GM23338 (cell line): ENCODE measurements around the gene NTRK3. TPM values are rescaled to one million over a fixed set of nuclear protein-coding genes. Genes with fewer than 3 reads are reported as not detected.

Source experiments
- ATAC-seq: fragments of 200-7000 bp; cut with Tn5 transposase; 3 replicates; pipeline ENCODE4 v1.9.1; 2020
- DNase-seq: peaks from one replicate; pipeline ENCODE4 v3.0.0-alpha.2; 2015; ENCODE audit warnings: low spot score
- H2AFZ ChIP-seq: fragments of 200-600 bp; sonication (generic); 2 replicates; pipeline ENCODE4 v1.8.0; 2016; ENCODE audit warnings: antibody characterized with exemption, mild to moderate bottlenecking, moderate library complexity
- H3F3A ChIP-seq: fragments of 200-600 bp; sonication (generic); replicated peaks from 2 replicates; pipeline ENCODE4 v1.8.0; 2017; ENCODE audit warnings: antibody characterized with exemption, mixed run types, low read depth
- H3K27ac ChIP-seq: fragments of 200-600 bp; sonication (generic); 2 replicates; pipeline ENCODE4 v1.6.1; 2016; ENCODE audit warnings: low read depth
- H3K27me3 ChIP-seq: fragments of 200-600 bp; sonication (generic); 2 replicates; pipeline ENCODE4 v1.8.0; 2016; ENCODE audit warnings: mild to moderate bottlenecking, mixed run types, moderate library complexity; ENCODE audit not compliant: insufficient read depth
- H3K36me3 ChIP-seq: fragments of 200-600 bp; sonication (generic); 2 replicates; pipeline ENCODE4 v1.8.0; 2016; ENCODE audit warnings: mild to moderate bottlenecking; ENCODE audit not compliant: insufficient read depth
- H3K4me1 ChIP-seq: fragments of 200-600 bp; sonication (generic); 2 replicates; pipeline ENCODE4 v1.8.0; 2016; ENCODE audit warnings: mild to moderate bottlenecking, moderate library complexity; ENCODE audit not compliant: insufficient read depth
- H3K4me2 ChIP-seq: fragments of 200-600 bp; sonication (generic); 2 replicates; pipeline ENCODE4 v1.7.1; 2017; ENCODE audit warnings: mixed run types
- H3K4me3 ChIP-seq: fragments of 200-600 bp; sonication (generic); 2 replicates; pipeline ENCODE4 v1.6.1; 2016; ENCODE audit warnings: mixed run types
- H3K79me2 ChIP-seq: fragments of 200-600 bp; sonication (generic); replicated peaks from 2 replicates; pipeline ENCODE4 v1.8.0; 2017; ENCODE audit warnings: mild to moderate bottlenecking; ENCODE audit not compliant: insufficient read depth
- H3K9me2 ChIP-seq: fragments of 200-600 bp; sonication (generic); 2 replicates; pipeline ENCODE4 v1.8.0; 2017; ENCODE audit not compliant: insufficient read depth
- H4K20me1 ChIP-seq: fragments of 200-600 bp; sonication (generic); replicated peaks from 2 replicates; pipeline ENCODE4 v1.8.0; 2017; ENCODE audit warnings: mild to moderate bottlenecking; ENCODE audit not compliant: insufficient read depth
- H3K27ac Mint-ChIP-seq: 2 replicates; pipeline ENCODE4 v1.8.0; 2020; ENCODE audit warnings: inconsistent platforms, mild to moderate bottlenecking, moderate library complexity, mixed read lengths
- H3K27me3 Mint-ChIP-seq: 3 replicates; pipeline ENCODE4 v1.8.0; 2022; ENCODE audit warnings: low read depth, mild to moderate bottlenecking, moderate library complexity, mixed read lengths, inconsistent platforms; ENCODE audit not compliant: insufficient read depth, poor library complexity
- H3K36me3 Mint-ChIP-seq: 3 replicates; pipeline ENCODE4 v1.8.0; 2021; ENCODE audit warnings: low read depth, mild to moderate bottlenecking, inconsistent platforms, moderate library complexity, mixed read lengths
- H3K4me1 Mint-ChIP-seq: 3 replicates; pipeline ENCODE4 v1.8.0; 2020; ENCODE audit warnings: mild to moderate bottlenecking, inconsistent platforms, mixed read lengths
- H3K4me3 Mint-ChIP-seq: 3 replicates; pipeline ENCODE4 v1.8.0; 2021; ENCODE audit warnings: moderate library complexity, mild to moderate bottlenecking, inconsistent platforms, mixed read lengths
- H3K9me3 Mint-ChIP-seq: 3 replicates; pipeline ENCODE4 v1.8.0; 2020; ENCODE audit warnings: moderate library complexity, mild to moderate bottlenecking, inconsistent platforms, mixed read lengths
- CREB1 ChIP-seq: fragments of 250-450 bp; sonication (Bioruptor Pico); IDR thresholded peaks from 2 replicates; pipeline ENCODE4 v1.5.0; 2020; ENCODE audit warnings: low read depth, mild to moderate bottlenecking, moderate library complexity
- ETS1 ChIP-seq: IDR thresholded peaks from 2 replicates; pipeline ENCODE4 v1.6.1; 2016; ENCODE audit warnings: antibody characterized with exemption
- EZH2 ChIP-seq: fragments of 200-600 bp; sonication (generic); IDR thresholded peaks from one replicate; pipeline ENCODE4 v1.8.0; 2017; ENCODE audit warnings: antibody characterized with exemption, mild to moderate bottlenecking, low read depth; ENCODE audit not compliant: unreplicated experiment
- EZH2phosphoT487 ChIP-seq: fragments of 200-600 bp; sonication (generic); IDR thresholded peaks from one replicate; pipeline ENCODE4 v1.8.1; 2018; ENCODE audit warnings: antibody characterized with exemption; ENCODE audit not compliant: unreplicated experiment
- JUNB ChIP-seq: IDR thresholded peaks from one replicate; pipeline ENCODE4 v1.6.1; 2016; ENCODE audit warnings: antibody characterized with exemption; ENCODE audit not compliant: unreplicated experiment
- NANOG ChIP-seq: IDR thresholded peaks from 2 replicates; pipeline ENCODE4 v1.6.1; 2016; ENCODE audit warnings: antibody characterized with exemption, borderline replicate concordance
- POLR2AphosphoS5 ChIP-seq: IDR thresholded peaks from 2 replicates; pipeline ENCODE4 v1.6.1; 2016; ENCODE audit warnings: antibody characterized with exemption, low read depth
- STAT1 ChIP-seq: IDR thresholded peaks from one replicate; pipeline ENCODE4 v1.6.1; 2016; ENCODE audit warnings: antibody characterized with exemption; ENCODE audit not compliant: unreplicated experiment
- ZNF114 ChIP-seq: fragments of 250-450 bp; sonication (Bioruptor Pico); IDR thresholded peaks from 2 replicates; pipeline ENCODE4 v1.5.0; 2020; ENCODE audit warnings: mild to moderate bottlenecking, moderate library complexity
- ZNF331 ChIP-seq: fragments of 250-450 bp; sonication (Bioruptor Pico); IDR thresholded peaks from 2 replicates; pipeline ENCODE4 v1.5.0; 2020; ENCODE audit warnings: low read depth, mild to moderate bottlenecking, moderate library complexity
- polyA plus RNA-seq: library from polyadenylated mRNA; unstranded; fragments of >200 nt; fragmentation: Nextera tagmentation; extraction: Ambion mirVana; gene quantifications from 2 replicates; pipeline ENCODE4 v1.2.1, GENCODE V29; 2016
- total RNA-seq: library from RNA; depleted of rRNA; stranded (reverse); fragments of >200 nt; shearing (Covaris generic); gene quantifications from 2 replicates; pipeline ENCODE4 v1.2.3, GENCODE V29; 2014
- TF ChIP-seq, protein P1 (sequence below): IDR thresholded peaks from one replicate; pipeline ENCODE4 v1.6.1; 2018; ENCODE audit warnings: antibody characterized with exemption; ENCODE audit not compliant: unreplicated experiment
- TF ChIP-seq, protein P2 (sequence below), 2 experiments: fragments of 200-600 bp in 1 of 2; sonication (generic) in 1 of 2; conservative IDR thresholded peaks; 2 replicates each; pipeline versions ENCODE4 v1.5.1 to v1.6.1; 2016 to 2017; ENCODE audit warnings: antibody characterized with exemption in 2 of 2, low read depth in 2 of 2, mild to moderate bottlenecking in 2 of 2, moderate library complexity in 1 of 2
- TF ChIP-seq, protein P3 (sequence below): fragments of 250-450 bp; sonication (Bioruptor Pico); IDR thresholded peaks from 2 replicates; pipeline ENCODE4 v1.5.0; 2020; ENCODE audit warnings: mild to moderate bottlenecking, moderate library complexity

NTRK3 gene
- total and polyA plus RNA-seq, 2 experiments from 2014 or later, result 3.1 to 5.3 TPM

DNA sequence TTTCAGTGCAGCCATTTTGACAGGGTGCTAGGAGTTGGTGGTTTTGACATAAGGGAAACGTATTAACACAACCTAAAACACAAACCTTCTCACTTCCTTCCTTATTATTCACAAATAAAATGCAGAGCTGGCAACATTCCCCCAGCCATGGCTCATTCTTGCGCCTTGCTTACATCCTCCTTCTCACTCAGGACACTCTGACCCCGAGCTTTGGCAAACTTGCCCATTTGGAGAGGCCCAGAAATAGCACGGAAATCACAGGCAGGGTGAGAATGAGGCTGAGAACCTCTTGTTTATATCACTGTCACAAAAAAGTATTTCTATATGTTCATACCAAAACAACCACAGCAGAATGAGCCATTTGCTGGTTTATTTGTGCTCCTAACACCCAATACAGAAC is 244.3 kb downstream of the NTRK3 start:
- H3K4me1 Mint-ChIP-seq, result peaks cover 33% of the 10 kb centered on the region
- H3K4me1 ChIP-seq, result peaks cover 17% of the 10 kb centered on the region
- DNase-seq, result no peak

More for the DNA sequence above, 244.3 kb downstream of the NTRK3 start:
- Histone ChIP-seq H3K36me3 (no peaks in the 10 kb centered on the region), H3K27me3 (no peaks in the 10 kb centered on the region), H3F3A (no peaks in the 10 kb centered on the region), H3K4me3 (no peak overlapping the region), H3K27ac (no peak overlapping the region), H3K4me2 (no peak overlapping the region), H2AFZ (no peak overlapping the region), H3K79me2 (no peaks in the 10 kb centered on the region), H4K20me1 (no peaks in the 10 kb centered on the region), H3K9me2 (peaks cover 5% of the 10 kb centered on the region; the same call in 1 of the 2 replicates)
- Mint-ChIP-seq H3K27me3 (no peaks in the 10 kb centered on the region), H3K36me3 (no peaks in the 10 kb centered on the region), H3K27ac (no peak overlapping the region), H3K9me3 (no peaks in the 10 kb centered on the region), H3K4me3 (no peak overlapping the region)
- ATAC-seq, result no peak
- no peak for TF ChIP-seq POLR2AphosphoS5
- no peak for TF ChIP-seq CREB1 (CRISPR knock-in tag)
- TF ChIP-seq EZH2, result no peak
- TF ChIP-seq ZNF114 (CRISPR knock-in tag), result no peak
- TF ChIP-seq, protein P1, sequence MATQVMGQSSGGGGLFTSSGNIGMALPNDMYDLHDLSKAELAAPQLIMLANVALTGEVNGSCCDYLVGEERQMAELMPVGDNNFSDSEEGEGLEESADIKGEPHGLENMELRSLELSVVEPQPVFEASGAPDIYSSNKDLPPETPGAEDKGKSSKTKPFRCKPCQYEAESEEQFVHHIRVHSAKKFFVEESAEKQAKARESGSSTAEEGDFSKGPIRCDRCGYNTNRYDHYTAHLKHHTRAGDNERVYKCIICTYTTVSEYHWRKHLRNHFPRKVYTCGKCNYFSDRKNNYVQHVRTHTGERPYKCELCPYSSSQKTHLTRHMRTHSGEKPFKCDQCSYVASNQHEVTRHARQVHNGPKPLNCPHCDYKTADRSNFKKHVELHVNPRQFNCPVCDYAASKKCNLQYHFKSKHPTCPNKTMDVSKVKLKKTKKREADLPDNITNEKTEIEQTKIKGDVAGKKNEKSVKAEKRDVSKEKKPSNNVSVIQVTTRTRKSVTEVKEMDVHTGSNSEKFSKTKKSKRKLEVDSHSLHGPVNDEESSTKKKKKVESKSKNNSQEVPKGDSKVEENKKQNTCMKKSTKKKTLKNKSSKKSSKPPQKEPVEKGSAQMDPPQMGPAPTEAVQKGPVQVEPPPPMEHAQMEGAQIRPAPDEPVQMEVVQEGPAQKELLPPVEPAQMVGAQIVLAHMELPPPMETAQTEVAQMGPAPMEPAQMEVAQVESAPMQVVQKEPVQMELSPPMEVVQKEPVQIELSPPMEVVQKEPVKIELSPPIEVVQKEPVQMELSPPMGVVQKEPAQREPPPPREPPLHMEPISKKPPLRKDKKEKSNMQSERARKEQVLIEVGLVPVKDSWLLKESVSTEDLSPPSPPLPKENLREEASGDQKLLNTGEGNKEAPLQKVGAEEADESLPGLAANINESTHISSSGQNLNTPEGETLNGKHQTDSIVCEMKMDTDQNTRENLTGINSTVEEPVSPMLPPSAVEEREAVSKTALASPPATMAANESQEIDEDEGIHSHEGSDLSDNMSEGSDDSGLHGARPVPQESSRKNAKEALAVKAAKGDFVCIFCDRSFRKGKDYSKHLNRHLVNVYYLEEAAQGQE, result no peak
- TF ChIP-seq NANOG, result no peak
- TF ChIP-seq ZNF331, result no peak
- no peak for TF ChIP-seq ETS1
- TF ChIP-seq EZH2phosphoT487, result no peak
- TF ChIP-seq, protein P2, sequence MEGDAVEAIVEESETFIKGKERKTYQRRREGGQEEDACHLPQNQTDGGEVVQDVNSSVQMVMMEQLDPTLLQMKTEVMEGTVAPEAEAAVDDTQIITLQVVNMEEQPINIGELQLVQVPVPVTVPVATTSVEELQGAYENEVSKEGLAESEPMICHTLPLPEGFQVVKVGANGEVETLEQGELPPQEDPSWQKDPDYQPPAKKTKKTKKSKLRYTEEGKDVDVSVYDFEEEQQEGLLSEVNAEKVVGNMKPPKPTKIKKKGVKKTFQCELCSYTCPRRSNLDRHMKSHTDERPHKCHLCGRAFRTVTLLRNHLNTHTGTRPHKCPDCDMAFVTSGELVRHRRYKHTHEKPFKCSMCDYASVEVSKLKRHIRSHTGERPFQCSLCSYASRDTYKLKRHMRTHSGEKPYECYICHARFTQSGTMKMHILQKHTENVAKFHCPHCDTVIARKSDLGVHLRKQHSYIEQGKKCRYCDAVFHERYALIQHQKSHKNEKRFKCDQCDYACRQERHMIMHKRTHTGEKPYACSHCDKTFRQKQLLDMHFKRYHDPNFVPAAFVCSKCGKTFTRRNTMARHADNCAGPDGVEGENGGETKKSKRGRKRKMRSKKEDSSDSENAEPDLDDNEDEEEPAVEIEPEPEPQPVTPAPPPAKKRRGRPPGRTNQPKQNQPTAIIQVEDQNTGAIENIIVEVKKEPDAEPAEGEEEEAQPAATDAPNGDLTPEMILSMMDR (conservative IDR thresholded peaks at IDR 0.05; ENCODE audit: low read depth in 2 of 2), result no peak
- no peak for TF ChIP-seq STAT1
- TF ChIP-seq, protein P3, sequence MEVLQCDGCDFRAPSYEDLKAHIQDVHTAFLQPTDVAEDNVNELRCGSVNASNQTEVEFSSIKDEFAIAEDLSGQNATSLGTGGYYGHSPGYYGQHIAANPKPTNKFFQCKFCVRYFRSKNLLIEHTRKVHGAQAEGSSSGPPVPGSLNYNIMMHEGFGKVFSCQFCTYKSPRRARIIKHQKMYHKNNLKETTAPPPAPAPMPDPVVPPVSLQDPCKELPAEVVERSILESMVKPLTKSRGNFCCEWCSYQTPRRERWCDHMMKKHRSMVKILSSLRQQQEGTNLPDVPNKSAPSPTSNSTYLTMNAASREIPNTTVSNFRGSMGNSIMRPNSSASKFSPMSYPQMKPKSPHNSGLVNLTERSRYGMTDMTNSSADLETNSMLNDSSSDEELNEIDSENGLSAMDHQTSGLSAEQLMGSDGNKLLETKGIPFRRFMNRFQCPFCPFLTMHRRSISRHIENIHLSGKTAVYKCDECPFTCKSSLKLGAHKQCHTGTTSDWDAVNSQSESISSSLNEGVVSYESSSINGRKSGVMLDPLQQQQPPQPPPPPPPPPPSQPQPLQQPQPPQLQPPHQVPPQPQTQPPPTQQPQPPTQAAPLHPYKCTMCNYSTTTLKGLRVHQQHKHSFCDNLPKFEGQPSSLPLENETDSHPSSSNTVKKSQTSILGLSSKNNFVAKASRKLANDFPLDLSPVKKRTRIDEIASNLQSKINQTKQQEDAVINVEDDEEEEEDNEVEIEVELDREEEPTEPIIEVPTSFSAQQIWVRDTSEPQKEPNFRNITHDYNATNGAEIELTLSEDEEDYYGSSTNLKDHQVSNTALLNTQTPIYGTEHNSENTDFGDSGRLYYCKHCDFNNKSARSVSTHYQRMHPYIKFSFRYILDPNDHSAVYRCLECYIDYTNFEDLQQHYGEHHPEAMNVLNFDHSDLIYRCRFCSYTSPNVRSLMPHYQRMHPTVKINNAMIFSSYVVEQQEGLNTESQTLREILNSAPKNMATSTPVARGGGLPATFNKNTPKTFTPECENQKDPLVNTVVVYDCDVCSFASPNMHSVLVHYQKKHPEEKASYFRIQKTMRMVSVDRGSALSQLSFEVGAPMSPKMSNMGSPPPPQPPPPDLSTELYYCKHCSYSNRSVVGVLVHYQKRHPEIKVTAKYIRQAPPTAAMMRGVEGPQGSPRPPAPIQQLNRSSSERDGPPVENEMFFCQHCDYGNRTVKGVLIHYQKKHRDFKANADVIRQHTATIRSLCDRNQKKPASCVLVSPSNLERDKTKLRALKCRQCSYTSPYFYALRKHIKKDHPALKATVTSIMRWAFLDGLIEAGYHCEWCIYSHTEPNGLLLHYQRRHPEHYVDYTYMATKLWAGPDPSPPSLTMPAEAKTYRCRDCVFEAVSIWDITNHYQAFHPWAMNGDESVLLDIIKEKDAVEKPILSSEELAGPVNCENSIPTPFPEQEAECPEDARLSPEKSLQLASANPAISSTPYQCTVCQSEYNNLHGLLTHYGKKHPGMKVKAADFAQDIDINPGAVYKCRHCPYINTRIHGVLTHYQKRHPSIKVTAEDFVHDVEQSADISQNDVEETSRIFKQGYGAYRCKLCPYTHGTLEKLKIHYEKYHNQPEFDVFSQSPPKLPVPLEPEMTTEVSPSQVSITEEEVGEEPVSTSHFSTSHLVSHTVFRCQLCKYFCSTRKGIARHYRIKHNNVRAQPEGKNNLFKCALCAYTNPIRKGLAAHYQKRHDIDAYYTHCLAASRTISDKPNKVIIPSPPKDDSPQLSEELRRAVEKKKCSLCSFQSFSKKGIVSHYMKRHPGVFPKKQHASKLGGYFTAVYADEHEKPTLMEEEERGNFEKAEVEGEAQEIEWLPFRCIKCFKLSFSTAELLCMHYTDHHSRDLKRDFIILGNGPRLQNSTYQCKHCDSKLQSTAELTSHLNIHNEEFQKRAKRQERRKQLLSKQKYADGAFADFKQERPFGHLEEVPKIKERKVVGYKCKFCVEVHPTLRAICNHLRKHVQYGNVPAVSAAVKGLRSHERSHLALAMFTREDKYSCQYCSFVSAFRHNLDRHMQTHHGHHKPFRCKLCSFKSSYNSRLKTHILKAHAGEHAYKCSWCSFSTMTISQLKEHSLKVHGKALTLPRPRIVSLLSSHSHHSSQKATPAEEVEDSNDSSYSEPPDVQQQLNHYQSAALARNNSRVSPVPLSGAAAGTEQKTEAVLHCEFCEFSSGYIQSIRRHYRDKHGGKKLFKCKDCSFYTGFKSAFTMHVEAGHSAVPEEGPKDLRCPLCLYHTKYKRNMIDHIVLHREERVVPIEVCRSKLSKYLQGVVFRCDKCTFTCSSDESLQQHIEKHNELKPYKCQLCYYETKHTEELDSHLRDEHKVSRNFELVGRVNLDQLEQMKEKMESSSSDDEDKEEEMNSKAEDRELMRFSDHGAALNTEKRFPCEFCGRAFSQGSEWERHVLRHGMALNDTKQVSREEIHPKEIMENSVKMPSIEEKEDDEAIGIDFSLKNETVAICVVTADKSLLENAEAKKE (CRISPR knock-in tag), result no peak
- no peak for TF ChIP-seq JUNB
